Skeletal muscle satellite cell (primary cell): ENCODE data around the gene LRIT3.

Source experiments
- H3K27me3 ChIP-seq: 2 replicates; pipeline ENCODE4 v1.7.0; 2013; ENCODE audit warnings: low read length; ENCODE audit not compliant: control insufficient read depth, insufficient read depth
- H3K36me3 ChIP-seq: 2 replicates; pipeline ENCODE4 v1.7.0; 2013; ENCODE audit warnings: mild to moderate bottlenecking, control low read depth, low read length; ENCODE audit not compliant: insufficient read depth
- H3K4me1 ChIP-seq: 2 replicates; pipeline ENCODE4 v1.7.0; 2013; ENCODE audit warnings: low read length; ENCODE audit not compliant: control insufficient read depth, insufficient read depth
- H3K4me2 ChIP-seq: 2 replicates; pipeline ENCODE4 v1.7.0; 2013; ENCODE audit warnings: mild to moderate bottlenecking, low read length
- H3K4me3 ChIP-seq: 2 replicates; pipeline ENCODE4 v1.7.0; 2013; ENCODE audit warnings: low read length
- H3K9ac ChIP-seq: 2 replicates; pipeline ENCODE4 v1.7.0; 2013; ENCODE audit warnings: mild to moderate bottlenecking, low read depth, low read length, moderate library complexity
- H3K9me3 ChIP-seq: replicated peaks from 2 replicates; pipeline ENCODE4 v1.7.0; 2013; ENCODE audit warnings: mild to moderate bottlenecking, control low read depth, low read length

LRIT3 gene

GRCh38 chr4:109816082-109816442 is 31.8 kb upstream of the LRIT3 start:
- peaks cover 13% of the 10 kb centered on the region for H3K4me1 ChIP-seq
- H3K27me3 ChIP-seq, result no peaks in the 10 kb centered on the region
- peak overlapping the region; percentile 93 for H3K4me2 ChIP-seq
- H3K36me3 ChIP-seq, result peaks cover 17% of the 10 kb centered on the region
- H3K4me3 ChIP-seq, result peak overlapping the region; percentile 97
- peak overlapping the region; percentile 85 for H3K9ac ChIP-seq
- no peaks in the 10 kb centered on the region for H3K9me3 ChIP-seq

- Histone ChIP-seq H3K9me3 (no peaks in the 10 kb centered on the region), H3K4me2 (peak overlapping the region; percentile 93), H3K4me3 (peak overlapping the region; percentile 97), H3K36me3 (peaks cover 23% of the 10 kb centered on the region), H3K27me3 (no peaks in the 10 kb centered on the region), H3K9ac (peak overlapping the region; percentile 85), H3K4me1 (peaks cover 13% of the 10 kb centered on the region)
Observed at GRCh38 chr4:109816894-109817293, 31.0 kb upstream of the LRIT3 start.

GRCh38 chr4:109818268-109818667 is 29.6 kb upstream of the LRIT3 start:
- H3K4me3 ChIP-seq, result no peak overlapping the region
- no peaks in the 10 kb centered on the region for H3K9me3 ChIP-seq
- H3K36me3 ChIP-seq, result peaks cover 28% of the 10 kb centered on the region
- H3K27me3 ChIP-seq, result no peaks in the 10 kb centered on the region
- no peak overlapping the region for H3K9ac ChIP-seq
- H3K4me2 ChIP-seq, result no peak overlapping the region
- H3K4me1 ChIP-seq, result peaks cover 13% of the 10 kb centered on the region

GRCh38 chr4:109820563-109820962 is 27.3 kb upstream of the LRIT3 start:
- Histone ChIP-seq H3K9ac (no peak overlapping the region), H3K9me3 (no peaks in the 10 kb centered on the region), H3K4me3 (no peak overlapping the region), H3K4me1 (peaks cover 9% of the 10 kb centered on the region), H3K4me2 (no peak overlapping the region), H3K27me3 (no peaks in the 10 kb centered on the region), H3K36me3 (peaks cover 43% of the 10 kb centered on the region)

GRCh38 chr4:109821185-109821584 is 26.7 kb upstream of the LRIT3 start:
- Histone ChIP-seq H3K9me3 (no peaks in the 10 kb centered on the region), H3K36me3 (peaks cover 44% of the 10 kb centered on the region), H3K4me3 (no peak overlapping the region), H3K4me2 (no peak overlapping the region), H3K9ac (no peak overlapping the region), H3K27me3 (no peaks in the 10 kb centered on the region), H3K4me1 (peaks cover 9% of the 10 kb centered on the region)

- no peak overlapping the region for H3K9ac ChIP-seq
- H3K4me1 ChIP-seq, result no peaks in the 10 kb centered on the region
- no peak overlapping the region for H3K4me2 ChIP-seq
- no peak overlapping the region for H3K4me3 ChIP-seq
- peaks cover 21% of the 10 kb centered on the region for H3K36me3 ChIP-seq
- no peaks in the 10 kb centered on the region for H3K27me3 ChIP-seq
- H3K9me3 ChIP-seq, result no peaks in the 10 kb centered on the region
Observed at GRCh38 chr4:109826719-109827118, 21.2 kb upstream of the LRIT3 start.

- Histone ChIP-seq H3K27me3 (no peaks in the 10 kb centered on the region), H3K36me3 (peaks cover 15% of the 10 kb centered on the region), H3K9me3 (no peaks in the 10 kb centered on the region), H3K4me2 (no peak within 1 kb of the TSS), H3K4me1 (no peaks in the 10 kb centered on the region), H3K4me3 (no peak within 1 kb of the TSS), H3K9ac (no peak within 1 kb of the TSS)
Observed at GRCh38 chr4:109827672-109828071, 20.2 kb upstream of the LRIT3 start, which contains the start of gene RRH. TSS of gene RRH (plus strand) at chr4:109827972. CDS start at chr4:109828028, 56 bp downstream.

GRCh38 chr4:109833756-109834155 is 14.2 kb upstream of the LRIT3 start:
- Histone ChIP-seq H3K9ac (no peak overlapping the region), H3K27me3 (no peaks in the 10 kb centered on the region), H3K4me1 (no peaks in the 10 kb centered on the region)

GRCh38 chr4:109836985-109837384 is 10.9 kb upstream of the LRIT3 start:
- Histone ChIP-seq H3K36me3 (no peaks in the 10 kb centered on the region), H3K4me3 (no peak overlapping the region), H3K4me1 (no peaks in the 10 kb centered on the region), H3K27me3 (no peaks in the 10 kb centered on the region), H3K9ac (no peak overlapping the region), H3K9me3 (no peaks in the 10 kb centered on the region), H3K4me2 (no peak overlapping the region)

More at GRCh38 chr4:109833756-109834155, 14.2 kb upstream of the LRIT3 start:
- H3K4me2 ChIP-seq, result no peak overlapping the region
- no peak overlapping the region for H3K4me3 ChIP-seq
- no peaks in the 10 kb centered on the region for H3K9me3 ChIP-seq
- H3K36me3 ChIP-seq, result no peaks in the 10 kb centered on the region

- H3K4me2 ChIP-seq, result no peak overlapping the region
- no peak overlapping the region for H3K9ac ChIP-seq
- H3K36me3 ChIP-seq, result no peaks in the 10 kb centered on the region
- no peak overlapping the region for H3K4me3 ChIP-seq
- H3K4me1 ChIP-seq, result no peaks in the 10 kb centered on the region
- H3K27me3 ChIP-seq, result no peaks in the 10 kb centered on the region
- H3K9me3 ChIP-seq, result no peaks in the 10 kb centered on the region
Observed at GRCh38 chr4:109846395-109847098, 1.4 kb upstream of the LRIT3 start.

- no peaks in the 10 kb centered on the region for H3K27me3 ChIP-seq
Observed at GRCh38 chr4:109848501-109848900, 594 bp downstream of the LRIT3 start.

GRCh38 chr4:109850601-109851000 is 2.7 kb downstream of the LRIT3 start:
- no peaks in the 10 kb centered on the region for H3K36me3 ChIP-seq
- no peak overlapping the region for H3K4me2 ChIP-seq
- H3K4me3 ChIP-seq, result no peak overlapping the region
- no peak overlapping the region for H3K9ac ChIP-seq
- no peaks in the 10 kb centered on the region for H3K9me3 ChIP-seq
- H3K27me3 ChIP-seq, result no peaks in the 10 kb centered on the region
- H3K4me1 ChIP-seq, result no peaks in the 10 kb centered on the region

More at GRCh38 chr4:109848501-109848900, 594 bp downstream of the LRIT3 start:
- no peak overlapping the region for H3K9ac ChIP-seq
- no peaks in the 10 kb centered on the region for H3K4me1 ChIP-seq
- H3K36me3 ChIP-seq, result no peaks in the 10 kb centered on the region
- H3K4me2 ChIP-seq, result no peak overlapping the region
- H3K9me3 ChIP-seq, result no peaks in the 10 kb centered on the region
- no peak overlapping the region for H3K4me3 ChIP-seq
